Measurements from ENCODE around the gene PACRG.

The PACRG gene

GRCh38 chr6:162868397-162868796 lies 140.6 kb downstream of the PACRG start:
- DNase-seq: no peak

GRCh38 chr6:162871966-162872365 lies 144.2 kb downstream of the PACRG start:
- no peak for DNase-seq

- DNase-seq: no peak
Measured at GRCh38 chr6:162873537-162873936, 145.8 kb downstream of the PACRG start.

GRCh38 chr6:162875070-162875469 lies 147.3 kb downstream of the PACRG start:
- no peak for DNase-seq

- no peak for DNase-seq
Measured at GRCh38 chr6:162882801-162883481, 155.2 kb downstream of the PACRG start.

GRCh38 chr6:162887981-162888689 lies 160.4 kb downstream of the PACRG start:
- DNase-seq: no peak

GRCh38 chr6:162889303-162889702 lies 161.5 kb downstream of the PACRG start:
- DNase-seq: no peak

- no peak for DNase-seq
Measured at GRCh38 chr6:162898011-162898410, 170.2 kb downstream of the PACRG start.

GRCh38 chr6:162899148-162899547 lies 171.4 kb downstream of the PACRG start:
- DNase-seq: no peak

- no peak for DNase-seq
Measured at GRCh38 chr6:162900503-162900902, 172.7 kb downstream of the PACRG start.

- DNase-seq: no peak
Measured at GRCh38 chr6:162904069-162904663, 176.4 kb downstream of the PACRG start.

GRCh38 chr6:162906479-162906878 lies 178.7 kb downstream of the PACRG start:
- DNase-seq: no peak

GRCh38 chr6:162907876-162908481 lies 180.2 kb downstream of the PACRG start:
- no peak for DNase-seq

GRCh38 chr6:162913206-162913605 lies 185.4 kb downstream of the PACRG start:
- no peak for DNase-seq

- no peak for DNase-seq
Measured at GRCh38 chr6:162917506-162917905, 189.7 kb downstream of the PACRG start.

GRCh38 chr6:162921062-162921461 lies 193.3 kb downstream of the PACRG start:
- DNase-seq: no peak

GRCh38 chr6:162921510-162922040 lies 193.8 kb downstream of the PACRG start:
- DNase-seq: no peak

GRCh38 chr6:162922563-162923166 lies 194.9 kb downstream of the PACRG start:
- no peak for DNase-seq

- DNase-seq: no peak
Measured at GRCh38 chr6:162934844-162935243, 207.1 kb downstream of the PACRG start.

GRCh38 chr6:162940426-162940825 lies 212.7 kb downstream of the PACRG start:
- DNase-seq: no peak

GRCh38 chr6:162941128-162941527 lies 213.4 kb downstream of the PACRG start:
- DNase-seq: no peak

GRCh38 chr6:162942866-162943265 lies 215.1 kb downstream of the PACRG start:
- DNase-seq: no peak

- no peak for DNase-seq
Measured at GRCh38 chr6:162943369-162943768, 215.6 kb downstream of the PACRG start.

All from activated CD4-positive, alpha-beta T cell treated with anti-CD3 and anti-CD28 coated beads, Interleukin-2, amount 50 U/mL, for 4 hours (primary cell).